SK-N-SH (cell line): Measurements from ENCODE around the gene MRPL43. TPM values are rescaled to one million over a fixed set of nuclear protein-coding genes. Genes with fewer than 3 reads are reported as not detected.
A peak's percentile ranks its signal among the peaks of the same experiment; 100 is the strongest.

Experiments
- CTCF ChIA-PET: fragments of 300-600, 350-600 bp; formaldehyde crosslinking; extraction: SDS; loops from one replicate; lab custom pipeline; 2021; lab: Yijun Ruan, JAX
- POLR2A ChIA-PET: fragments of 350-600 bp; sonication (Branson Sonifier 250); formaldehyde crosslinking; extraction: SDS; loops from one replicate; lab custom pipeline; 2020; ENCODE audit warnings: antibody characterized with exemption, inconsistent platforms; lab: Yijun Ruan, JAX
- DNase-seq: peaks from one replicate; pipeline ENCODE4 v3.0.0; 2012
- H2AFZ ChIP-seq: fragments of 200-600 bp; sonication (generic); 2 replicates; pipeline ENCODE4 v1.8.1; 2016; ENCODE audit warnings: antibody characterized with exemption, mild to moderate bottlenecking, low read depth
- H3F3A ChIP-seq: fragments of 200-600 bp; sonication (generic); replicated peaks from 2 replicates; pipeline ENCODE3; 2016; ENCODE audit warnings: antibody characterized with exemption, mild to moderate bottlenecking; ENCODE audit not compliant: insufficient read depth
- H3K27ac ChIP-seq, 2 experiments: fragments of 200-500 bp in 1 of 2; fragments of 200-600 bp in 1 of 2; sonication (Bioruptor generic) in 1 of 2; sonication (generic), shearing (Covaris generic) in 1 of 2; 2 replicates each; pipeline versions ENCODE4 v1.5.1 to v1.6.1; 2014 to 2016; ENCODE audit warnings: low read depth in 2 of 2, inconsistent platforms in 1 of 2, low read length in 1 of 2, mild to moderate bottlenecking in 1 of 2, mixed read lengths in 1 of 2
- H3K27me3 ChIP-seq: fragments of 200-600 bp; sonication (generic), shearing (Covaris generic); 2 replicates; pipeline ENCODE4 v1.6.1; 2016; ENCODE audit warnings: mixed run types; ENCODE audit not compliant: insufficient read depth
- H3K36me3 ChIP-seq, 2 experiments: fragments of 200-500 bp in 1 of 2; fragments of 200-600 bp in 1 of 2; sonication (Bioruptor generic) in 1 of 2; sonication (generic) in 1 of 2; replicated peaks in 1 of 2; 2 replicates each; pipeline versions ENCODE3 to v1.5.1; 2014 to 2016; ENCODE audit warnings: low read length in 1 of 2, mild to moderate bottlenecking in 1 of 2; ENCODE audit not compliant: insufficient read depth in 2 of 2, control insufficient read depth in 1 of 2
- H3K4me1 ChIP-seq, 2 experiments: fragments of 200-500 bp in 1 of 2; fragments of 200-600 bp in 1 of 2; sonication (Bioruptor generic) in 1 of 2; sonication (generic), shearing (Covaris generic) in 1 of 2; 2 replicates each; pipeline versions ENCODE4 v1.5.1 to v1.6.1; 2014 to 2016; ENCODE audit warnings: low read depth in 1 of 2, low read length in 1 of 2, mixed run types in 1 of 2; ENCODE audit not compliant: insufficient read depth in 2 of 2, control insufficient read depth in 1 of 2
- H3K4me2 ChIP-seq: fragments of 200-600 bp; sonication (generic), shearing (Covaris generic); 2 replicates; pipeline ENCODE4 v1.6.1; 2017; ENCODE audit warnings: mixed run types
- H3K4me3 ChIP-seq, 2 experiments: fragments of 200-500 bp in 1 of 2; fragments of 200-600 bp in 1 of 2; sonication (Bioruptor generic) in 1 of 2; sonication (generic), shearing (Covaris generic) in 1 of 2; 2 replicates each; pipeline versions ENCODE4 v1.5.1 to v1.8.1; 2014 to 2016; ENCODE audit warnings: low read depth in 2 of 2, inconsistent platforms in 1 of 2, low read length in 1 of 2, mild to moderate bottlenecking in 1 of 2, mixed read lengths in 1 of 2, moderate library complexity in 1 of 2
- H3K79me2 ChIP-seq: fragments of 200-600 bp; sonication (generic); 2 replicates; pipeline ENCODE4 v1.8.1; 2017; ENCODE audit warnings: mild to moderate bottlenecking; ENCODE audit not compliant: insufficient read depth
- H3K9ac ChIP-seq: fragments of 200-600 bp; sonication (generic); 2 replicates; pipeline ENCODE4 v1.6.1; 2017; ENCODE audit warnings: mixed run types
- H3K9me2 ChIP-seq: fragments of 200-600 bp; sonication (generic); 2 replicates; pipeline ENCODE4 v1.6.1; 2017; ENCODE audit warnings: mixed run types
- H3K9me3 ChIP-seq: fragments of 200-600 bp; sonication (generic); 2 replicates; pipeline ENCODE4 v1.6.1; 2017; ENCODE audit warnings: mixed run types, mild to moderate bottlenecking, moderate library complexity
- H4K20me1 ChIP-seq: fragments of 200-600 bp; sonication (generic); 2 replicates; pipeline ENCODE4 v1.6.1; 2017; ENCODE audit warnings: mild to moderate bottlenecking, mixed run types; ENCODE audit not compliant: insufficient read depth
- CTCF ChIP-seq: fragments of 200-600 bp; sonication (generic); IDR thresholded peaks from 2 replicates; pipeline ENCODE4 v1.6.1; 2017; ENCODE audit warnings: antibody characterized with exemption, mild to moderate bottlenecking, moderate library complexity
- ELF1 ChIP-seq: IDR thresholded peaks from 2 replicates; pipeline ENCODE4 v1.4.0; 2012
- EP300 ChIP-seq, 2 experiments: IDR thresholded peaks; 2 replicates each; pipeline versions ENCODE4 v1.4.0 to v1.6.1; 2012; ENCODE audit warnings: borderline replicate concordance in 1 of 2, low read depth in 1 of 2, low read length in 1 of 2
- FOSL2 ChIP-seq: IDR thresholded peaks from 2 replicates; pipeline ENCODE4 v1.4.0; 2012; ENCODE audit warnings: low read depth, mild to moderate bottlenecking, moderate library complexity, borderline replicate concordance
- FOXJ3 ChIP-seq: sonication (generic); formaldehyde crosslinking; IDR thresholded peaks from 2 replicates; pipeline ENCODE4 v1.5.1; 2020; ENCODE audit warnings: mild to moderate bottlenecking, missing genetic modification reagents
- GABPA ChIP-seq: IDR thresholded peaks from 2 replicates; pipeline ENCODE4 v1.4.0; 2012; ENCODE audit warnings: low read depth, mild to moderate bottlenecking
- GATA2 ChIP-seq: sonication (generic); formaldehyde crosslinking; IDR thresholded peaks from 2 replicates; pipeline ENCODE4 v1.5.0; 2020; ENCODE audit warnings: mild to moderate bottlenecking, missing genetic modification reagents
- IRF3 ChIP-seq: fragments of 150-350 bp; IDR thresholded peaks from 2 replicates; pipeline ENCODE4 v1.6.1; 2016; ENCODE audit warnings: mild to moderate bottlenecking, low read depth, low read length
- NFIC ChIP-seq: IDR thresholded peaks from 2 replicates; pipeline ENCODE4 v1.4.0; 2012; ENCODE audit warnings: borderline replicate concordance
- NRF1 ChIP-seq: IDR thresholded peaks from 2 replicates; pipeline ENCODE4 v1.6.1; 2012; ENCODE audit warnings: low read depth, mild to moderate bottlenecking, low read length
- RAD21 ChIP-seq: IDR thresholded peaks from 2 replicates; pipeline ENCODE4 v1.6.1; 2012; ENCODE audit warnings: mild to moderate bottlenecking, low read length
- RCOR1 ChIP-seq: fragments of 150-350 bp; IDR thresholded peaks from 2 replicates; pipeline ENCODE4 v1.6.1; 2017; ENCODE audit warnings: antibody characterized with exemption, low read length
- RFX5 ChIP-seq: IDR thresholded peaks from 2 replicates; pipeline ENCODE4 v1.6.1; 2012; ENCODE audit warnings: mild to moderate bottlenecking, improper control_type of control experiment, low read length
- RXRA ChIP-seq: IDR thresholded peaks from 2 replicates; pipeline ENCODE4 v1.4.0; 2012; ENCODE audit warnings: low read depth, mild to moderate bottlenecking, borderline replicate concordance
- SIN3A ChIP-seq: IDR thresholded peaks from 2 replicates; pipeline ENCODE4 v1.6.1; 2012; ENCODE audit warnings: low read depth, mild to moderate bottlenecking, low read length, moderate library complexity, borderline replicate concordance
- SMC3 ChIP-seq: IDR thresholded peaks from 2 replicates; pipeline ENCODE4 v1.6.1; 2012; ENCODE audit warnings: low read depth, low read length, improper control_type of control experiment
- TCF12 ChIP-seq: IDR thresholded peaks from 2 replicates; pipeline ENCODE4 v1.4.0; 2012
- TEAD4 ChIP-seq: IDR thresholded peaks from 2 replicates; pipeline ENCODE4 v1.4.0; 2012; ENCODE audit warnings: mild to moderate bottlenecking, borderline replicate concordance; ENCODE audit not compliant: insufficient read depth
- USF1 ChIP-seq: IDR thresholded peaks from 2 replicates; pipeline ENCODE4 v1.4.0; 2012; ENCODE audit warnings: low read depth, borderline replicate concordance
- YY1 ChIP-seq: IDR thresholded peaks from 2 replicates; pipeline ENCODE4 v1.4.0; 2012; ENCODE audit warnings: low read depth, mild to moderate bottlenecking
- ZBTB33 ChIP-seq: IDR thresholded peaks from 2 replicates; pipeline ENCODE4 v1.4.0; 2012; ENCODE audit warnings: low read depth, borderline replicate concordance
- WGBS: methylation state at CpG from one replicate; pipeline ENCODE4 v1.1.6; 2017; ENCODE audit warnings: low lambda C conversion rate; 5-methylcytosine and 5-hydroxymethylcytosine counted together
- polyA plus RNA-seq, 3 experiments: library from polyadenylated mRNA; depleted of rRNA; stranded (reverse); fragments of >200 nt; gene quantifications; 2 replicates each; pipeline ENCODE4 v1.2.3, GENCODE V29; 2012

Gene MRPL43
- polyA plus RNA-seq, 1 of the 3 experiments (the other 2 are of a cell fraction): 208 TPM

- ChIA-PET POLR2A (interaction anchor here (0.6 to 1.3 kb wide), 4 partner anchors 11 to 31 kb away, joined by 3 to 5 read pairs (median 4); partner anchors contain the start of gene LZTS2), CTCF (interaction anchor here (1.0 to 7.6 kb wide), 21 partner anchors 12 to 450 kb away, joined by 3 to 132 read pairs (median 5); partner anchors contain the start of genes LZTS2, PDZD7, SEMA4G and SFXN3)
- Histone ChIP-seq H3K9me3 (no peaks in the 10 kb centered on the region), H3K27me3 (no peaks in the 10 kb centered on the region), H3K36me3 (peaks cover 0 to 8% of the 10 kb centered on the region in 2 experiments), H3K79me2 (no peaks in the 10 kb centered on the region), H3K4me1 (peaks cover 12 to 29% of the 10 kb centered on the region in 2 experiments; a peak in 3 of 4 replicates)
- DNase-seq: peak; percentile 58
- TF ChIP-seq NRF1: no peak
- no peak for TF ChIP-seq SIN3A
- TF ChIP-seq IRF3: no peak
- no peak for TF ChIP-seq EP300 (IDR thresholded peaks at IDR 0.05; ENCODE audit: borderline replicate concordance in 1 of 2, low read depth in 1 of 2, low read length in 1 of 2)
- TF ChIP-seq FOSL2: no peak
- TF ChIP-seq NFIC: no peak
- TF ChIP-seq TEAD4: no peak
- 0 out of 2 replicates have a peak, but pooled peaks have one; percentile 2 for TF ChIP-seq RAD21
- no peak for TF ChIP-seq FOXJ3
- TF ChIP-seq SMC3: no peak
- peak; percentile 47 for TF ChIP-seq CTCF
- TF ChIP-seq ELF1: no peak
- TF ChIP-seq, all 33 proteins: peak for 2
- Histone ChIP-seq H3K4me2 (no peak overlapping the region), H2AFZ (no peak overlapping the region), H3K9me2 (no peaks in the 10 kb centered on the region), H3F3A (peaks cover 18% of the 10 kb centered on the region), H3K9ac (no peak overlapping the region), H3K27ac (peak overlapping the region in 1 of 2 experiments; percentile 76; a peak in 1 of 4 replicates), H4K20me1 (no peaks in the 10 kb centered on the region), H3K4me3 (no peak overlapping the region)
- WGBS: 90% methylated on average over 15 of the region's 22 CpGs
These were observed 24.5 kb upstream of the MRPL43 start for GRCh38 chr10:101011517-101012423.

- Histone ChIP-seq H2AFZ (no peak overlapping the region), H4K20me1 (0 out of 2 replicates have a peak, but pooled peaks cover under 1% of the 10 kb centered on the region), H3F3A (peaks cover 22% of the 10 kb centered on the region), H3K9me2 (no peaks in the 10 kb centered on the region), H3K9me3 (no peaks in the 10 kb centered on the region), H3K4me2 (no peak overlapping the region), H3K9ac (no peak overlapping the region)
- no peak for DNase-seq
- ChIA-PET POLR2A (no interaction called here), CTCF (interaction anchor here (0.6 to 7.6 kb wide), 8 partner anchors 8 to 448 kb away, joined by 3 to 132 read pairs (median 5); partner anchors contain the start of genes LZTS2, PDZD7 and SFXN3)
- no peak for TF ChIP-seq GABPA
- no peak for TF ChIP-seq GATA2 (CRISPR knock-in tag)
- no peak for TF ChIP-seq SMC3
- no peak for TF ChIP-seq RXRA
- no peak for TF ChIP-seq RFX5
- no peak for TF ChIP-seq TCF12
- TF ChIP-seq EP300 (IDR thresholded peaks at IDR 0.05; ENCODE audit: borderline replicate concordance in 1 of 2, low read depth in 1 of 2, low read length in 1 of 2): no peak
- TF ChIP-seq YY1: no peak
- no peak for TF ChIP-seq RCOR1
- no peak for TF ChIP-seq ELF1
- no peak for TF ChIP-seq ZBTB33
- no peak for TF ChIP-seq TEAD4
- TF ChIP-seq USF1: no peak
- no peak for TF ChIP-seq RAD21
- TF ChIP-seq, all 33 proteins: peak for 0
- WGBS: 94% methylated on average over 3 of the region's 22 CpGs
- H3K4me1 ChIP-seq: peaks cover 12 to 33% of the 10 kb centered on the region in 2 experiments; a peak in 3 of 4 replicates
- no peaks in the 10 kb centered on the region for H3K27me3 ChIP-seq
- no peak overlapping the region for H3K27ac ChIP-seq
- no peak overlapping the region for H3K4me3 ChIP-seq
- H3K36me3 ChIP-seq: peaks cover 8 to 21% of the 10 kb centered on the region in 2 experiments
- no peaks in the 10 kb centered on the region for H3K79me2 ChIP-seq
These were observed 23.0 kb upstream of the MRPL43 start for GRCh38 chr10:101010329-101010728.
